ENCODE measurements around the gene STK25. TPM values are rescaled to one million over a fixed set of nuclear protein-coding genes. Genes with fewer than 3 reads are reported as not detected.
"Not testable (repeated sequence)": the region's sequence is repeated elsewhere in the genome, so short reads cannot be mapped to it uniquely, and the experiment has no call there.

Gene STK25
- total and polyA plus RNA-seq, 9 donors: 71.1 to 150 (median 108) TPM

- Histone ChIP-seq H3K9me3 (no peaks in the 10 kb centered on the region), H3K4me3 (no peak overlapping the region), H3K27ac (no peak overlapping the region), H3K4me1 (ENCODE audit: insufficient read depth) (no peaks in the 10 kb centered on the region), H3K27me3 (no peaks in the 10 kb centered on the region), H3K36me3 (no peaks in the 10 kb centered on the region)
- TF ChIP-seq POLR2A (IDR thresholded peaks at IDR 0.05) (no peak), CTCF (IDR thresholded peaks at IDR 0.05) (no peak), EP300 (IDR thresholded peaks at IDR 0.05) (no peak)
- intact Hi-C loops (cut with DNase I): no loop called here
- DNase-seq: no peak
- 88 to 93% (median 92%) methylated on average over 8 of the region's 8 CpGs for WGBS, 3 donors
Measured at GRCh38 chr2:241532168-241532567, 23.8 kb upstream of the STK25 start.

GRCh38 chr2:241531161-241531722 lies 22.9 kb upstream of the STK25 start:
- 73 to 82% (median 77%) methylated on average over 13 of the region's 13 CpGs for WGBS, 3 donors
- Histone ChIP-seq H3K27me3 (no peaks in the 10 kb centered on the region), H3K4me1 (ENCODE audit: insufficient read depth) (no peaks in the 10 kb centered on the region), H3K9me3 (no peaks in the 10 kb centered on the region), H3K27ac (no peak overlapping the region), H3K4me3 (no peak overlapping the region), H3K36me3 (no peaks in the 10 kb centered on the region)
- no peak for DNase-seq
- TF ChIP-seq EP300 (IDR thresholded peaks at IDR 0.05) (no peak), POLR2A (IDR thresholded peaks at IDR 0.05) (no peak), CTCF (IDR thresholded peaks at IDR 0.05) (no peak)
- intact Hi-C loops (cut with DNase I): no loop called here

- TF ChIP-seq POLR2A (IDR thresholded peaks at IDR 0.05) (no peak), EP300 (IDR thresholded peaks at IDR 0.05) (no peak), CTCF (IDR thresholded peaks at IDR 0.05) (no peak)
- H3K4me1 ChIP-seq (ENCODE audit: insufficient read depth): no peaks in the 10 kb centered on the region
- no peaks in the 10 kb centered on the region for H3K36me3 ChIP-seq
- DNase-seq: no peak
- H3K27me3 ChIP-seq: no peaks in the 10 kb centered on the region
- no peaks in the 10 kb centered on the region for H3K9me3 ChIP-seq
- 52 to 64% (median 53%) methylated on average over 8 of the region's 8 CpGs for WGBS, 3 donors
- H3K4me3 ChIP-seq: no peak overlapping the region
- no peak overlapping the region for H3K27ac ChIP-seq
- intact Hi-C loops (cut with DNase I): no loop called here
Measured at GRCh38 chr2:241530571-241530970, 22.2 kb upstream of the STK25 start.

GRCh38 chr2:241525818-241526780 lies 17.7 kb upstream of the STK25 start:
- H3K27me3 ChIP-seq; H3K4me3 ChIP-seq; H3K4me1 ChIP-seq (ENCODE audit: insufficient read depth); H3K9me3 ChIP-seq; H3K27ac ChIP-seq; intact Hi-C loops (cut with DNase I); H3K36me3 ChIP-seq; DNase-seq: not testable (repeated sequence)
- 87 to 89% (median 89%) methylated on average over 31 of the region's 31 CpGs for WGBS, 3 donors

- Histone ChIP-seq H3K4me1 (ENCODE audit: insufficient read depth) (no peaks in the 10 kb centered on the region), H3K27me3 (no peaks in the 10 kb centered on the region), H3K27ac (no peak overlapping the region), H3K9me3 (no peaks in the 10 kb centered on the region), H3K4me3 (no peak overlapping the region), H3K36me3 (no peaks in the 10 kb centered on the region)
- TF ChIP-seq EP300 (IDR thresholded peaks at IDR 0.05): no peak
- TF ChIP-seq POLR2A (IDR thresholded peaks at IDR 0.05): no peak
- no peak for TF ChIP-seq CTCF (IDR thresholded peaks at IDR 0.05)
- DNase-seq: no peak
- WGBS, 3 donors: 67 to 77% (median 70%) methylated on average over 5 of the region's 5 CpGs
- intact Hi-C loops (cut with DNase I): no loop called here
Measured at GRCh38 chr2:241522477-241522876, 14.1 kb upstream of the STK25 start.

Data from ovary (tissue), 9 donors.